ENCODE results near the gene DCDC2.

GRCh38 chr6:24329022-24329421 is 28.8 kb downstream of the DCDC2 start:
- TF ChIP-seq POLR2A (IDR thresholded peaks at IDR 0.05; ENCODE audit: low read length) (no peak), GATA1 (IDR thresholded peaks at IDR 0.05; ENCODE audit: low read depth, low read length) (no peak)
